ENCODE data around the gene MTPN. TPM values are rescaled to one million over a fixed set of nuclear protein-coding genes. Genes with fewer than 3 reads are reported as not detected.

The MTPN gene
- total RNA-seq, 6 experiments from 2014 or later: 31.6 to 42.3 (median 39.5) TPM

DNA sequence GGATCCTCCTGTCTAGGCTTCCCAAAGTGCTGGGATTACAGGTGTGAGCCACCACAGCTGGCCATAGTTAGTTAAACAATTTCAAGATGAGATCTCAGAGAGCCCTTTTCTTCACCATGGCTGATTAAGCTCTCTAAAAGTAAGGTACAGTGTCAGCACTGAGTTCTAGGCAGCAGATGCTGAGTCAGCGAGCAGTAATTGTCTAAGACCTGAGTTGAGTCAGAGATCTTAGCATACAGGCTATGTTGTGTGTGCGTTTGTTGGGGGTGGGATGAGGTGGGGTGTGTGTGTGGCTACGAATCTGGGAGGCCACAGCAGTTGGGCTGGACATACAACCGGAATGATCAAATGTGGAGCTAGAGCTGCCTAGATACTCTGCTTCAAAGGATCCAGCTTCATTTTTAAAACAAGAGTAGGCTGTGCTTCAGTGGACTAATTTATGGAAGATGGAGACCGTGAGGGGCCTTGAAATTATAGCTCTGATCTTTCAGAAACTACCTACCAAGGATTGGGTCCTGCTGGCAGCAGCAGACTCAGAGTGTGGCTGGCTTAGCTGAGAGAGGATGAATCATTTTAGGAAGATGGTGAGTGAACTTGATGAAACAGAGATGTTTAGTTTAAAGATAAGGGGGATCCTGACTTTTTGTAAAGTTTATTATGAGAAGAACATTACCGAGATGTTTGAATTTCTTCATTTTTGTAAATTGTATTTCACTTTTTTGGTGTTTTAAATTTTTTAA lies 17.5 kb upstream of the MTPN start:
- intact Hi-C loops (cut with DNase I): no loop called here
- DNase-seq: no peak
- WGBS (ENCODE audit: insufficient coverage, low coverage, low lambda C conversion rate, missing lambda C conversion rate): 52% methylated on average over 3 of the region's 6 CpGs
- no peak for ATAC-seq
- H3K9me3 ChIP-seq: no peaks in the 10 kb centered on the region
- H3K4me3 ChIP-seq: no peak overlapping the region
- no peaks in the 10 kb centered on the region for H3K4me1 ChIP-seq
- TF ChIP-seq POLR2A (IDR thresholded peaks at IDR 0.05): no peak
- H3K36me3 ChIP-seq: no peaks in the 10 kb centered on the region
- H3K27ac ChIP-seq: no peak overlapping the region
- no peaks in the 10 kb centered on the region for H3K27me3 ChIP-seq

DNA sequence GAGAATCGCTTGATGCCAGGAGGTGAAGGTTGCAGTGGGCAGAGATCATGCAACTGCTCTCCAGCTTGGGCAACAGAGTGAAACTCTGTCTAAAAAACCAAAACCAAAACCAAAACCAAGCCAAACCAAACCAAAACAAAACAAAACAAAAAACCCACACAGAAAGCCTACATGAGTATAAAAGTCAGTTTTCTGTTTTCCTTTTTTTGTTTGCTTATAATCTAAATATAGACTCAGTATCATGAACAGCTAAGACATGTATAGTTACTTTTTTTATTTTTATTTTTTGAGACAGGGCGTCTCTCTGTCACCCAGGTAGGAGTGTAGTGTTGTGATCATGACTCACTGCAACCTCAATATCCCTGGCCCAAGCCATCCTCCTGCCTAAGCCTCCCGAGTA lies 16.8 kb upstream of the MTPN start:
- Histone ChIP-seq H3K4me3 (no peak overlapping the region), H3K27ac (no peak overlapping the region), H3K27me3 (no peaks in the 10 kb centered on the region), H3K4me1 (no peaks in the 10 kb centered on the region), H3K9me3 (no peaks in the 10 kb centered on the region), H3K36me3 (no peaks in the 10 kb centered on the region)
- TF ChIP-seq, protein P1, sequence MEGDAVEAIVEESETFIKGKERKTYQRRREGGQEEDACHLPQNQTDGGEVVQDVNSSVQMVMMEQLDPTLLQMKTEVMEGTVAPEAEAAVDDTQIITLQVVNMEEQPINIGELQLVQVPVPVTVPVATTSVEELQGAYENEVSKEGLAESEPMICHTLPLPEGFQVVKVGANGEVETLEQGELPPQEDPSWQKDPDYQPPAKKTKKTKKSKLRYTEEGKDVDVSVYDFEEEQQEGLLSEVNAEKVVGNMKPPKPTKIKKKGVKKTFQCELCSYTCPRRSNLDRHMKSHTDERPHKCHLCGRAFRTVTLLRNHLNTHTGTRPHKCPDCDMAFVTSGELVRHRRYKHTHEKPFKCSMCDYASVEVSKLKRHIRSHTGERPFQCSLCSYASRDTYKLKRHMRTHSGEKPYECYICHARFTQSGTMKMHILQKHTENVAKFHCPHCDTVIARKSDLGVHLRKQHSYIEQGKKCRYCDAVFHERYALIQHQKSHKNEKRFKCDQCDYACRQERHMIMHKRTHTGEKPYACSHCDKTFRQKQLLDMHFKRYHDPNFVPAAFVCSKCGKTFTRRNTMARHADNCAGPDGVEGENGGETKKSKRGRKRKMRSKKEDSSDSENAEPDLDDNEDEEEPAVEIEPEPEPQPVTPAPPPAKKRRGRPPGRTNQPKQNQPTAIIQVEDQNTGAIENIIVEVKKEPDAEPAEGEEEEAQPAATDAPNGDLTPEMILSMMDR (IDR thresholded peaks at IDR 0.05): no peak
- no peak for TF ChIP-seq POLR2A (IDR thresholded peaks at IDR 0.05)
- 65% methylated on average over 3 of the region's 3 CpGs for WGBS (ENCODE audit: insufficient coverage, low coverage, low lambda C conversion rate, missing lambda C conversion rate)
- no peak for ATAC-seq
- intact Hi-C loops (cut with DNase I): no loop called here
- no peak for DNase-seq

DNA sequence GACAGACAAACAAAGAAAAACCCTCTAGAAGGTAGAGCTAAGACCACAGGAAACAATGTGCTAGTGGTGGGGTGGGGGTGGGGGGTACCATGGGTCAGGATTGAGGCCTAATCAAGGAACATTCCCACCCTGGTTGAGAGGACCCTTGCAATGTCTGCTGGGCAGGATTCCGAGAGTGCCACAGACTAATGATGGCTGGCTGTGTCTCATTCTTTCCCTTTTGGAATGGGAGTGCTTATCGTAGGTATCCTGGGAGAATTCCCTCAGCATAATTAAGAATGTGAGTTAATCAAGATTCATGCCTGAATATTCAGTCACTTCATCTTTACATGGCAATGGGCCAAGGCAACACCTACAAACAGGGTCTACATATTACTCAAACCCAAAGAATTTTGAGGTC lies 14.7 kb upstream of the MTPN start:
- TF ChIP-seq, protein P1 (IDR thresholded peaks at IDR 0.05): no peak
- TF ChIP-seq POLR2A (IDR thresholded peaks at IDR 0.05): no peak
- H3K9me3 ChIP-seq: no peaks in the 10 kb centered on the region
- intact Hi-C loops (cut with DNase I): no loop called here
- no peaks in the 10 kb centered on the region for H3K36me3 ChIP-seq
- WGBS (ENCODE audit: insufficient coverage, low coverage, low lambda C conversion rate, missing lambda C conversion rate): 80% methylated on average over 1 of the region's 2 CpGs
- H3K4me1 ChIP-seq: no peaks in the 10 kb centered on the region
- DNase-seq: no peak
- no peak overlapping the region for H3K27ac ChIP-seq
- no peaks in the 10 kb centered on the region for H3K27me3 ChIP-seq
- no peak for ATAC-seq
- no peak overlapping the region for H3K4me3 ChIP-seq

DNA sequence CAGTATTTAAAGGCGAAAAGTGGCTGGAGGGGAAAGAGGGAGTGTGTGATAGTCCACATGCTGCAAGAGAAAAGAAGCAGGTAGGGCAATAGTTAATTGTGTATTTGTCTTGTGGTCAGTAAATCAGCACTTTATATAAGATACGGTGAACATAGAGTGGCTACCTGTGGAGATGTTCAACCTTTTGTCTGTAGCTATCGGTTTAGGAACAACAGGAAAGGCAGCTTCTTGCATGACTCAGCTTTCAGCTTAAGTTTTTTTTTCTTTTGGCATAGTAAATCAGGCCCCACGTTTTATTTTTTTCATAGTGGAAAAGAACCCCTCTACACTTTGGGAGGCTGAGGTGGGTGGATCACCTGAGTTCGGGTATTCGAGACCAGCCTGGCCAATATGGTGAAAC lies 14.2 kb upstream of the MTPN start:
- no peak for TF ChIP-seq POLR2A (IDR thresholded peaks at IDR 0.05)
- TF ChIP-seq, protein P1 (IDR thresholded peaks at IDR 0.05): no peak
- Histone ChIP-seq H3K4me1 (no peaks in the 10 kb centered on the region), H3K27me3 (no peaks in the 10 kb centered on the region), H3K27ac (no peak overlapping the region), H3K9me3 (no peaks in the 10 kb centered on the region), H3K36me3 (no peaks in the 10 kb centered on the region), H3K4me3 (no peak overlapping the region)
- 52% methylated on average over 5 of the region's 6 CpGs for WGBS (ENCODE audit: insufficient coverage, low coverage, low lambda C conversion rate, missing lambda C conversion rate)
- intact Hi-C loops (cut with DNase I): no loop called here
- ATAC-seq (no peak), DNase-seq (no peak)

DNA sequence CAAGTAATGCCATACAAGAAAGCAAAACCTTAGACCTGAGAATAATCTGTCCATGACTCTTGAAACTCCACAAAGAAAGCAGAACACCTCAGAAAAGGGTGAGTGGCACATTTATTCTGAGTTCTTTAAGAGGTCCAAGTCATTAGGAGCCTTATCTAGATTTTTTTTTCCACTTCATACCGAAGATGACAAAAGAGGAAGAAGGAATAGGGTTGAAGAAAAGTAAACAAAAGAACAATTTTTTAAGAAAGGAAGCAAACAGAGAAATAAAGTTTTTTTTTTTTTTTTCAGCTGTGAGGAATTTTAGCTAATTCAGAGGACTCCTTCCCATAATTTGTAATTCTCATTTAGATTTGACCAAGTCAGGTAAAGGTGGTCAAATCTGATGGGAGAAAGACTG lies 13.1 kb upstream of the MTPN start:
- 14% methylated on average over 1 of the region's 1 CpG for WGBS (ENCODE audit: insufficient coverage, low coverage, low lambda C conversion rate, missing lambda C conversion rate)
- no peak for ATAC-seq
- intact Hi-C loops (cut with DNase I): no loop called here
- H3K4me1 ChIP-seq: no peaks in the 10 kb centered on the region
- no peak for DNase-seq
- H3K27me3 ChIP-seq: no peaks in the 10 kb centered on the region
- no peak overlapping the region for H3K4me3 ChIP-seq
- H3K36me3 ChIP-seq: no peaks in the 10 kb centered on the region
- H3K9me3 ChIP-seq: no peaks in the 10 kb centered on the region
- no peak for TF ChIP-seq POLR2A (IDR thresholded peaks at IDR 0.05)
- TF ChIP-seq, protein P1 (IDR thresholded peaks at IDR 0.05): no peak
- H3K27ac ChIP-seq: no peak overlapping the region
